ENCODE measurements around the gene PPM1H. TPM values are rescaled to one million over a fixed set of nuclear protein-coding genes. Genes with fewer than 3 reads are reported as not detected.

The PPM1H gene
- total and polyA plus RNA-seq, 2 of the 8 experiments (the other 6 are each of a cell fraction or from before 2014, with no cell fraction given), result 16.4 to 36.1 TPM

DNA sequence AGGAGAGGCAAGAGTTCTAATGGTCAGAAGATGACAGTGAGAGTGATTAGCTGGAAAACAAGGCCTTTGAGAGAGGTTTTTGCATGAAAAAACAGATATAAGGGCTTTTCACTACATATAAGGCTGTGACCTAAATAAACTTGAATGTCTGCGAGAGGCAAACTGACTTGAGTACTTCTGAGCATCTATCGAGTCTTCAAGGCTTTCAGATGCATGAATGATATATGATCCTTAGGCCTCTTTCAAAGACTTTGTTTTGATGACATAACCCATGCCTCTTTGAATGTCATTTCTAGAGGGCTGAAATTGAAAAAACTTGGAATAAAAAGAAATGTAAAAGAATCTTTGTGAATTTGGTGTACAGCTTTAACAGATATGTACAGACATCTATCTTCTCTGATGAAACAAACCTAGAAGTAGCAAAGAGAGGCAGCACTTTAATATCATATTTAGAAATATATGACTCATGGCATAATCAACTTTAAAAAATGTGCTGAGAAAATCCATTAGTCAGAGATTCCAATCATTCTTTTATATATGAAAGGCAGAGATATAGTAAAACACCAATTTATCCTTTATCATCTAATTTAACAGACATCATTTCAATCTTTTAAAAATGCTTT lies 72.6 kb downstream of the PPM1H start (continued):
- TF ChIP-seq, protein P1, sequence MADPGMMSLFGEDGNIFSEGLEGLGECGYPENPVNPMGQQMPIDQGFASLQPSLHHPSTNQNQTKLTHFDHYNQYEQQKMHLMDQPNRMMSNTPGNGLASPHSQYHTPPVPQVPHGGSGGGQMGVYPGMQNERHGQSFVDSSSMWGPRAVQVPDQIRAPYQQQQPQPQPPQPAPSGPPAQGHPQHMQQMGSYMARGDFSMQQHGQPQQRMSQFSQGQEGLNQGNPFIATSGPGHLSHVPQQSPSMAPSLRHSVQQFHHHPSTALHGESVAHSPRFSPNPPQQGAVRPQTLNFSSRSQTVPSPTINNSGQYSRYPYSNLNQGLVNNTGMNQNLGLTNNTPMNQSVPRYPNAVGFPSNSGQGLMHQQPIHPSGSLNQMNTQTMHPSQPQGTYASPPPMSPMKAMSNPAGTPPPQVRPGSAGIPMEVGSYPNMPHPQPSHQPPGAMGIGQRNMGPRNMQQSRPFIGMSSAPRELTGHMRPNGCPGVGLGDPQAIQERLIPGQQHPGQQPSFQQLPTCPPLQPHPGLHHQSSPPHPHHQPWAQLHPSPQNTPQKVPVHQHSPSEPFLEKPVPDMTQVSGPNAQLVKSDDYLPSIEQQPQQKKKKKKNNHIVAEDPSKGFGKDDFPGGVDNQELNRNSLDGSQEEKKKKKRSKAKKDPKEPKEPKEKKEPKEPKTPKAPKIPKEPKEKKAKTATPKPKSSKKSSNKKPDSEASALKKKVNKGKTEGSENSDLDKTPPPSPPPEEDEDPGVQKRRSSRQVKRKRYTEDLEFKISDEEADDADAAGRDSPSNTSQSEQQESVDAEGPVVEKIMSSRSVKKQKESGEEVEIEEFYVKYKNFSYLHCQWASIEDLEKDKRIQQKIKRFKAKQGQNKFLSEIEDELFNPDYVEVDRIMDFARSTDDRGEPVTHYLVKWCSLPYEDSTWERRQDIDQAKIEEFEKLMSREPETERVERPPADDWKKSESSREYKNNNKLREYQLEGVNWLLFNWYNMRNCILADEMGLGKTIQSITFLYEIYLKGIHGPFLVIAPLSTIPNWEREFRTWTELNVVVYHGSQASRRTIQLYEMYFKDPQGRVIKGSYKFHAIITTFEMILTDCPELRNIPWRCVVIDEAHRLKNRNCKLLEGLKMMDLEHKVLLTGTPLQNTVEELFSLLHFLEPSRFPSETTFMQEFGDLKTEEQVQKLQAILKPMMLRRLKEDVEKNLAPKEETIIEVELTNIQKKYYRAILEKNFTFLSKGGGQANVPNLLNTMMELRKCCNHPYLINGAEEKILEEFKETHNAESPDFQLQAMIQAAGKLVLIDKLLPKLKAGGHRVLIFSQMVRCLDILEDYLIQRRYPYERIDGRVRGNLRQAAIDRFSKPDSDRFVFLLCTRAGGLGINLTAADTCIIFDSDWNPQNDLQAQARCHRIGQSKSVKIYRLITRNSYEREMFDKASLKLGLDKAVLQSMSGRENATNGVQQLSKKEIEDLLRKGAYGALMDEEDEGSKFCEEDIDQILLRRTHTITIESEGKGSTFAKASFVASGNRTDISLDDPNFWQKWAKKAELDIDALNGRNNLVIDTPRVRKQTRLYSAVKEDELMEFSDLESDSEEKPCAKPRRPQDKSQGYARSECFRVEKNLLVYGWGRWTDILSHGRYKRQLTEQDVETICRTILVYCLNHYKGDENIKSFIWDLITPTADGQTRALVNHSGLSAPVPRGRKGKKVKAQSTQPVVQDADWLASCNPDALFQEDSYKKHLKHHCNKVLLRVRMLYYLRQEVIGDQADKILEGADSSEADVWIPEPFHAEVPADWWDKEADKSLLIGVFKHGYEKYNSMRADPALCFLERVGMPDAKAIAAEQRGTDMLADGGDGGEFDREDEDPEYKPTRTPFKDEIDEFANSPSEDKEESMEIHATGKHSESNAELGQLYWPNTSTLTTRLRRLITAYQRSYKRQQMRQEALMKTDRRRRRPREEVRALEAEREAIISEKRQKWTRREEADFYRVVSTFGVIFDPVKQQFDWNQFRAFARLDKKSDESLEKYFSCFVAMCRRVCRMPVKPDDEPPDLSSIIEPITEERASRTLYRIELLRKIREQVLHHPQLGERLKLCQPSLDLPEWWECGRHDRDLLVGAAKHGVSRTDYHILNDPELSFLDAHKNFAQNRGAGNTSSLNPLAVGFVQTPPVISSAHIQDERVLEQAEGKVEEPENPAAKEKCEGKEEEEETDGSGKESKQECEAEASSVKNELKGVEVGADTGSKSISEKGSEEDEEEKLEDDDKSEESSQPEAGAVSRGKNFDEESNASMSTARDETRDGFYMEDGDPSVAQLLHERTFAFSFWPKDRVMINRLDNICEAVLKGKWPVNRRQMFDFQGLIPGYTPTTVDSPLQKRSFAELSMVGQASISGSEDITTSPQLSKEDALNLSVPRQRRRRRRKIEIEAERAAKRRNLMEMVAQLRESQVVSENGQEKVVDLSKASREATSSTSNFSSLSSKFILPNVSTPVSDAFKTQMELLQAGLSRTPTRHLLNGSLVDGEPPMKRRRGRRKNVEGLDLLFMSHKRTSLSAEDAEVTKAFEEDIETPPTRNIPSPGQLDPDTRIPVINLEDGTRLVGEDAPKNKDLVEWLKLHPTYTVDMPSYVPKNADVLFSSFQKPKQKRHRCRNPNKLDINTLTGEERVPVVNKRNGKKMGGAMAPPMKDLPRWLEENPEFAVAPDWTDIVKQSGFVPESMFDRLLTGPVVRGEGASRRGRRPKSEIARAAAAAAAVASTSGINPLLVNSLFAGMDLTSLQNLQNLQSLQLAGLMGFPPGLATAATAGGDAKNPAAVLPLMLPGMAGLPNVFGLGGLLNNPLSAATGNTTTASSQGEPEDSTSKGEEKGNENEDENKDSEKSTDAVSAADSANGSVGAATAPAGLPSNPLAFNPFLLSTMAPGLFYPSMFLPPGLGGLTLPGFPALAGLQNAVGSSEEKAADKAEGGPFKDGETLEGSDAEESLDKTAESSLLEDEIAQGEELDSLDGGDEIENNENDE (IDR thresholded peaks at IDR 0.05; ENCODE audit: insufficient replicate concordance, low read length), result no peak
- no peak for TF ChIP-seq SP1 (IDR thresholded peaks at IDR 0.05; ENCODE audit: low read depth, low read length)
- no peak for TF ChIP-seq HDAC6 (IDR thresholded peaks at IDR 0.05; ENCODE audit: low read depth, low read length)
- no peak for TF ChIP-seq RFX5 (IDR thresholded peaks at IDR 0.05; ENCODE audit: borderline replicate concordance, low read depth, low read length)
- TF ChIP-seq TAF1 (IDR thresholded peaks at IDR 0.05; ENCODE audit: low read depth, low read length), result no peak
- no peak for TF ChIP-seq SAP30 (IDR thresholded peaks at IDR 0.05; ENCODE audit: insufficient read depth, insufficient replicate concordance, low read length)
- no peak for TF ChIP-seq SIN3A (conservative IDR thresholded peaks at IDR 0.05 in 1 of 2, IDR thresholded peaks at IDR 0.05 in 1 of 2; ENCODE audit: low read depth in 1 of 2, low read length in 2 of 2)
- TF ChIP-seq CHD1 (IDR thresholded peaks at IDR 0.05; ENCODE audit: low read depth, low read length), result no peak
- no peak for TF ChIP-seq TAF7 (optimal IDR thresholded peaks at IDR 0.05; ENCODE audit: borderline replicate concordance, low read depth, low read length)
- no peak for TF ChIP-seq SUZ12 (IDR thresholded peaks at IDR 0.05; ENCODE audit: low read length)
